ENCODE measurements around the gene OSBPL7.

- TF ChIP-seq CTCF (IDR thresholded peaks at IDR 0.05; ENCODE audit: extremely low read depth in 1 of 2, insufficient read depth in 1 of 2, low read depth in 1 of 2, low read length in 2 of 2) (no peak), MYC (IDR thresholded peaks at IDR 0.05; ENCODE audit: low read depth, low read length) (no peak), POLR2AphosphoS5 (IDR thresholded peaks at IDR 0.05; ENCODE audit: insufficient read depth, low read depth, low read length) (no peak), EZH2 (IDR thresholded peaks at IDR 0.05; ENCODE audit: borderline replicate concordance, low read depth, low read length, severe bottlenecking) (no peak), POLR2A (IDR thresholded peaks at IDR 0.05; ENCODE audit: low read depth, low read length) (no peak)
Measured at GRCh38 chr17:47837401-47838039, 15.9 kb upstream of the OSBPL7 start.
